HCT116 (cell line): ENCODE data around the gene MBOAT7. TPM values are rescaled to one million over a fixed set of nuclear protein-coding genes. Genes with fewer than 3 reads are reported as not detected.
A peak's percentile ranks its signal among the peaks of the same experiment; 100 is the strongest.

Source experiments
- ATAC-seq: fragments of 200-7000 bp; cut with Tn5 transposase; 2 replicates; pipeline ENCODE4 v1.9.1; 2020; ENCODE audit warnings: mild to moderate bottlenecking, moderate library complexity
- BruUV-seq: library from RNA; stranded (reverse); fragments of 400-500 nt; replicated peaks from 2 replicates; lab custom pipeline; 2021; lab: Mats Ljungman, UMichigan
- CTCF ChIA-PET: fragments of 300-600 bp; sonication (Branson Sonifier 250); formaldehyde crosslinking; loops from one replicate; lab custom pipeline; 2021; ENCODE audit warnings: antibody characterized with exemption; lab: Charles Lee
- POLR2A ChIA-PET: fragments of 300-600, 350-600 bp; sonication (Branson Sonifier 250); formaldehyde crosslinking; loops from one replicate; lab custom pipeline; 2021; ENCODE audit warnings: antibody characterized with exemption; lab: Charles Lee
- RAD21 ChIA-PET, 2 experiments: fragments of 300-600 bp; sonication (Branson Sonifier 250); formaldehyde crosslinking; loops; one replicate each; lab custom pipeline; 2023; ENCODE audit warnings: low total read pairs in 2 of 2; ENCODE audit not compliant: uncharacterized antibody in 2 of 2, unreplicated experiment in 2 of 2, low non-redundant PET in 1 of 2; lab: Charles Lee
- DNase-seq: peaks from one replicate; pipeline ENCODE4 v3.0.0-alpha.2; 2010; ENCODE audit warnings: low read depth, low spot score
- H2AFZ ChIP-seq: fragments of 200-600 bp; shearing (Covaris generic), sonication (generic); 2 replicates; pipeline ENCODE4 v1.6.1; 2017; ENCODE audit warnings: low read depth, mixed run types, mixed read lengths, antibody characterized with exemption, low read length; ENCODE audit not compliant: poor library complexity, severe bottlenecking
- H3K27ac ChIP-seq: 2 replicates; pipeline ENCODE4 v1.5.1; 2012; ENCODE audit warnings: low read depth, low read length
- H3K27me3 ChIP-seq: fragments of 200-600 bp; sonication (generic); 2 replicates; pipeline ENCODE4 v1.6.1; 2016; ENCODE audit warnings: mixed run types, low read length, mixed read lengths; ENCODE audit not compliant: insufficient read depth
- H3K36me3 ChIP-seq, 2 experiments: fragments of 200-500 bp in 1 of 2; fragments of 200-600 bp in 1 of 2; sonication (Bioruptor generic) in 1 of 2; sonication (generic) in 1 of 2; 2 replicates each; pipeline versions ENCODE4 v1.5.1 to v1.6.1; 2014 to 2016; ENCODE audit warnings: low read length in 2 of 2, inconsistent platforms in 1 of 2, mixed read lengths in 1 of 2, mixed run types in 1 of 2; ENCODE audit not compliant: insufficient read depth in 2 of 2, control insufficient read depth in 1 of 2
- H3K4me1 ChIP-seq, 2 experiments: fragments of 200-600 bp in 1 of 2; sonication (generic) in 1 of 2; 2 replicates each; pipeline versions ENCODE4 v1.5.1 to v1.6.1; 2012 to 2017; ENCODE audit warnings: low read length in 2 of 2, inconsistent platforms in 1 of 2, mild to moderate bottlenecking in 1 of 2, mixed read lengths in 1 of 2, mixed run types in 1 of 2, moderate library complexity in 1 of 2; ENCODE audit not compliant: insufficient read depth in 2 of 2, control insufficient read depth in 1 of 2
- H3K4me2 ChIP-seq: fragments of 200-600 bp; sonication (generic); 2 replicates; pipeline ENCODE4 v1.6.1; 2017; ENCODE audit warnings: mixed run types, low read length, mixed read lengths
- H3K4me3 ChIP-seq, 2 experiments: fragments of 200-600 bp in 1 of 2; sonication (generic) in 1 of 2; replicated peaks in 1 of 2; 2 replicates each; pipeline ENCODE4 v1.5.1; 2011 to 2016; ENCODE audit warnings: low read length in 2 of 2, control low read depth in 1 of 2, low read depth in 1 of 2, mild to moderate bottlenecking in 1 of 2, mixed read lengths in 1 of 2, mixed run types in 1 of 2
- H3K79me2 ChIP-seq: fragments of 200-600 bp; sonication (generic); 2 replicates; pipeline ENCODE4 v1.6.1; 2017; ENCODE audit warnings: mild to moderate bottlenecking, mixed run types, low read length, moderate library complexity, mixed read lengths; ENCODE audit not compliant: insufficient read depth
- H3K9ac ChIP-seq: fragments of 200-600 bp; sonication (generic); 2 replicates; pipeline ENCODE4 v1.6.1; 2016; ENCODE audit warnings: low read length, mixed read lengths
- H3K9me2 ChIP-seq: fragments of 200-600 bp; sonication (generic), shearing (Covaris generic); 2 replicates; pipeline ENCODE4 v1.6.1; 2017; ENCODE audit warnings: mixed run types, mild to moderate bottlenecking, moderate library complexity; ENCODE audit not compliant: insufficient read depth
- H3K9me3 ChIP-seq, 2 experiments: fragments of 200-500 bp in 1 of 2; fragments of 200-600 bp in 1 of 2; sonication (Bioruptor generic) in 1 of 2; sonication (generic) in 1 of 2; 2 replicates each; pipeline ENCODE4 v1.6.1; 2014 to 2017; ENCODE audit warnings: low read length in 2 of 2, mixed read lengths in 2 of 2, inconsistent platforms in 1 of 2, low read depth in 1 of 2, mild to moderate bottlenecking in 1 of 2, mixed run types in 1 of 2, moderate library complexity in 1 of 2; ENCODE audit not compliant: control insufficient read depth in 1 of 2, insufficient read depth in 1 of 2
- H4K20me1 ChIP-seq: fragments of 200-600 bp; sonication (generic), shearing (Covaris generic); 2 replicates; pipeline ENCODE4 v1.6.1; 2017; ENCODE audit warnings: mixed run types, mild to moderate bottlenecking, moderate library complexity; ENCODE audit not compliant: insufficient read depth
- CBX3 ChIP-seq: IDR thresholded peaks from 2 replicates; pipeline ENCODE4 v1.6.1; 2012; ENCODE audit warnings: low read depth
- CEBPB ChIP-seq: IDR thresholded peaks from 2 replicates; pipeline ENCODE4 v1.6.1; 2012; ENCODE audit warnings: low read depth
- EGR1 ChIP-seq: IDR thresholded peaks from 2 replicates; pipeline ENCODE4 v1.6.1; 2012; ENCODE audit warnings: low read depth
- ELF1 ChIP-seq: IDR thresholded peaks from 2 replicates; pipeline ENCODE4 v1.6.1; 2012; ENCODE audit warnings: low read depth, borderline replicate concordance
- EZH2 ChIP-seq: fragments of 200-600 bp; sonication (generic); IDR thresholded peaks from 2 replicates; pipeline ENCODE4 v1.6.1; 2017; ENCODE audit warnings: antibody characterized with exemption, mixed run types
- EZH2phosphoT487 ChIP-seq: fragments of 200-600 bp; IDR thresholded peaks from 2 replicates; pipeline ENCODE4 v1.6.1; 2018; ENCODE audit warnings: antibody characterized with exemption, borderline replicate concordance
- MAX ChIP-seq: IDR thresholded peaks from 2 replicates; pipeline ENCODE4 v1.6.1; 2012
- POLR2A ChIP-seq: IDR thresholded peaks from 2 replicates; pipeline ENCODE4 v1.7.0; 2011; ENCODE audit warnings: borderline replicate concordance; ENCODE audit not compliant: insufficient read depth, insufficient read length; ENCODE audit errors: extremely low read depth
- POLR2AphosphoS5 ChIP-seq: IDR thresholded peaks from 2 replicates; pipeline ENCODE4 v1.6.1; 2011; ENCODE audit warnings: mild to moderate bottlenecking, low read depth, low read length, moderate library complexity
- RAD21 ChIP-seq: IDR thresholded peaks from 2 replicates; pipeline ENCODE4 v1.6.1; 2012; ENCODE audit warnings: low read depth, mild to moderate bottlenecking
- SIN3A ChIP-seq: IDR thresholded peaks from 2 replicates; pipeline ENCODE4 v1.6.1; 2012; ENCODE audit warnings: low read depth
- SP1 ChIP-seq: IDR thresholded peaks from 2 replicates; pipeline ENCODE4 v1.6.1; 2012; ENCODE audit warnings: low read depth
- SRF ChIP-seq: IDR thresholded peaks from 2 replicates; pipeline ENCODE4 v1.6.1; 2012; ENCODE audit warnings: low read depth
- TCF7L2 ChIP-seq: IDR thresholded peaks from 2 replicates; pipeline ENCODE4 v1.7.0; 2011; ENCODE audit warnings: borderline replicate concordance, inconsistent platforms; ENCODE audit not compliant: insufficient read depth, insufficient read length; ENCODE audit errors: extremely low read depth
- YY1 ChIP-seq: IDR thresholded peaks from 2 replicates; pipeline ENCODE4 v1.6.1; 2011; ENCODE audit warnings: low read length, low read depth, moderate library complexity, mild to moderate bottlenecking; ENCODE audit not compliant: insufficient replicate concordance; ENCODE audit errors: extremely low read depth
- ZFX ChIP-seq: fragments of 450-650 bp; IDR thresholded peaks from 2 replicates; pipeline ENCODE4 v1.6.1; 2017
- ZNF274 ChIP-seq: fragments of 200-500 bp; sonication (Bioruptor generic); IDR thresholded peaks from 2 replicates; pipeline ENCODE4 v1.6.1; 2014; ENCODE audit warnings: mild to moderate bottlenecking, low read depth, low read length, inconsistent platforms
- intact Hi-C: fragments of 100-400 bp; cut with micrococcal nuclease; formaldehyde crosslinking; loops from 2 replicates; pipeline ENCODE4 v1.10.0; 2022
- total RNA-seq: library from RNA; stranded (reverse); gene quantifications from one replicate; pipeline ENCODE4 v1.2.1, GENCODE V29; 2021; ENCODE audit not compliant: unreplicated experiment
- TF ChIP-seq, protein P1 (sequence below): IDR thresholded peaks from 2 replicates; pipeline ENCODE4 v1.6.1; 2012
- TF ChIP-seq, protein P2 (sequence below): IDR thresholded peaks from 2 replicates; pipeline ENCODE4 v1.6.1; 2011; ENCODE audit warnings: mild to moderate bottlenecking, low read length, moderate library complexity; ENCODE audit not compliant: insufficient replicate concordance; ENCODE audit errors: extremely low read depth
- TF ChIP-seq, protein P3 (sequence below): IDR thresholded peaks from 2 replicates; pipeline ENCODE4 v1.6.1; 2012; ENCODE audit warnings: low read depth

MBOAT7 gene
- total RNA-seq, 1 experiment from 2014 or later: 113 TPM

GRCh38 chr19:54231077-54231931 is 41.9 kb upstream of the MBOAT7 start:
- ChIA-PET POLR2A (no interaction called here), RAD21 (no interaction called here), CTCF (interaction anchor here (0.9 kb wide), 1 partner anchor 42 kb away, joined by 3 read pairs; the partner anchor contains the start of gene MBOAT7)
- Histone ChIP-seq H4K20me1 (no peaks in the 10 kb centered on the region), H3K36me3 (no peaks in the 10 kb centered on the region), H3K4me2 (peak overlapping the region; percentile 35), H3K9me2 (no peaks in the 10 kb centered on the region), H3K27ac (no peak overlapping the region), H3K9me3 (peaks cover 5 to 13% of the 10 kb centered on the region in 2 experiments; a peak in 3 of 4 replicates), H3K79me2 (no peaks in the 10 kb centered on the region), H3K4me1 (peaks cover 5 to 15% of the 10 kb centered on the region in 2 experiments; a peak in 3 of 4 replicates), H3K4me3 (no peak overlapping the region), H2AFZ (peak overlapping the region; percentile 53), H3K27me3 (no peaks in the 10 kb centered on the region), H3K9ac (no peak overlapping the region)
- no TSS peak for BruUV-seq
- peak; percentile 81 for DNase-seq
- intact Hi-C loops: loop anchor here (1.0 to 5.0 kb wide), 3 partner anchors 59 to 423 kb away; partner anchors contain the start of gene TMC4
- peak; percentile 97 for ATAC-seq
- TF ChIP-seq ZFX (no peak), ZNF274 (no peak), EZH2 (no peak), CBX3 (no peak), POLR2A (no peak), MAX (no peak), RAD21 (peak; percentile 87), EZH2phosphoT487 (no peak), SIN3A (no peak), SRF (no peak), POLR2AphosphoS5 (no peak), TCF7L2 (peak; percentile 19), YY1 (peak; percentile 74), SP1 (no peak), CEBPB (no peak), EGR1 (no peak), ELF1 (no peak)
- TF ChIP-seq, protein P1, sequence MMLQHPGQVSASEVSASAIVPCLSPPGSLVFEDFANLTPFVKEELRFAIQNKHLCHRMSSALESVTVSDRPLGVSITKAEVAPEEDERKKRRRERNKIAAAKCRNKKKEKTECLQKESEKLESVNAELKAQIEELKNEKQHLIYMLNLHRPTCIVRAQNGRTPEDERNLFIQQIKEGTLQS: no peak
- TF ChIP-seq, protein P2, sequence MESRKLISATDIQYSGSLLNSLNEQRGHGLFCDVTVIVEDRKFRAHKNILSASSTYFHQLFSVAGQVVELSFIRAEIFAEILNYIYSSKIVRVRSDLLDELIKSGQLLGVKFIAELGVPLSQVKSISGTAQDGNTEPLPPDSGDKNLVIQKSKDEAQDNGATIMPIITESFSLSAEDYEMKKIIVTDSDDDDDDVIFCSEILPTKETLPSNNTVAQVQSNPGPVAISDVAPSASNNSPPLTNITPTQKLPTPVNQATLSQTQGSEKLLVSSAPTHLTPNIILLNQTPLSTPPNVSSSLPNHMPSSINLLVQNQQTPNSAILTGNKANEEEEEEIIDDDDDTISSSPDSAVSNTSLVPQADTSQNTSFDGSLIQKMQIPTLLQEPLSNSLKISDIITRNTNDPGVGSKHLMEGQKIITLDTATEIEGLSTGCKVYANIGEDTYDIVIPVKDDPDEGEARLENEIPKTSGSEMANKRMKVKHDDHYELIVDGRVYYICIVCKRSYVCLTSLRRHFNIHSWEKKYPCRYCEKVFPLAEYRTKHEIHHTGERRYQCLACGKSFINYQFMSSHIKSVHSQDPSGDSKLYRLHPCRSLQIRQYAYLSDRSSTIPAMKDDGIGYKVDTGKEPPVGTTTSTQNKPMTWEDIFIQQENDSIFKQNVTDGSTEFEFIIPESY: no peak
- TF ChIP-seq, protein P3, sequence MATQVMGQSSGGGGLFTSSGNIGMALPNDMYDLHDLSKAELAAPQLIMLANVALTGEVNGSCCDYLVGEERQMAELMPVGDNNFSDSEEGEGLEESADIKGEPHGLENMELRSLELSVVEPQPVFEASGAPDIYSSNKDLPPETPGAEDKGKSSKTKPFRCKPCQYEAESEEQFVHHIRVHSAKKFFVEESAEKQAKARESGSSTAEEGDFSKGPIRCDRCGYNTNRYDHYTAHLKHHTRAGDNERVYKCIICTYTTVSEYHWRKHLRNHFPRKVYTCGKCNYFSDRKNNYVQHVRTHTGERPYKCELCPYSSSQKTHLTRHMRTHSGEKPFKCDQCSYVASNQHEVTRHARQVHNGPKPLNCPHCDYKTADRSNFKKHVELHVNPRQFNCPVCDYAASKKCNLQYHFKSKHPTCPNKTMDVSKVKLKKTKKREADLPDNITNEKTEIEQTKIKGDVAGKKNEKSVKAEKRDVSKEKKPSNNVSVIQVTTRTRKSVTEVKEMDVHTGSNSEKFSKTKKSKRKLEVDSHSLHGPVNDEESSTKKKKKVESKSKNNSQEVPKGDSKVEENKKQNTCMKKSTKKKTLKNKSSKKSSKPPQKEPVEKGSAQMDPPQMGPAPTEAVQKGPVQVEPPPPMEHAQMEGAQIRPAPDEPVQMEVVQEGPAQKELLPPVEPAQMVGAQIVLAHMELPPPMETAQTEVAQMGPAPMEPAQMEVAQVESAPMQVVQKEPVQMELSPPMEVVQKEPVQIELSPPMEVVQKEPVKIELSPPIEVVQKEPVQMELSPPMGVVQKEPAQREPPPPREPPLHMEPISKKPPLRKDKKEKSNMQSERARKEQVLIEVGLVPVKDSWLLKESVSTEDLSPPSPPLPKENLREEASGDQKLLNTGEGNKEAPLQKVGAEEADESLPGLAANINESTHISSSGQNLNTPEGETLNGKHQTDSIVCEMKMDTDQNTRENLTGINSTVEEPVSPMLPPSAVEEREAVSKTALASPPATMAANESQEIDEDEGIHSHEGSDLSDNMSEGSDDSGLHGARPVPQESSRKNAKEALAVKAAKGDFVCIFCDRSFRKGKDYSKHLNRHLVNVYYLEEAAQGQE: no peak
